Fibroblast of mammary gland (primary cell): ENCODE results near the gene WDR17.

Source experiments
- DNase-seq: peaks from one replicate; pipeline ENCODE4 v3.0.0-alpha.2; 2010; ENCODE audit warnings: low read depth
- H3K4me3 ChIP-seq: 2 replicates; pipeline ENCODE4 v1.5.1; 2011; ENCODE audit warnings: low read depth, mild to moderate bottlenecking, low read length, moderate library complexity; ENCODE audit not compliant: control insufficient read depth
- CTCF ChIP-seq: conservative IDR thresholded peaks from 2 replicates; pipeline ENCODE4 v1.5.1; 2011; ENCODE audit warnings: low read depth, low read length, inconsistent platforms; ENCODE audit not compliant: control insufficient read depth, insufficient read depth

Gene WDR17

GRCh38 chr4:176229645-176230044 lies 164.0 kb downstream of the WDR17 start:
- H3K4me3 ChIP-seq, result no peak overlapping the region
- DNase-seq, result no peak
- TF ChIP-seq CTCF, result no peak
